ENCODE results near the gene SENP2.
A peak's percentile ranks its signal among the peaks of the same experiment; 100 is the strongest.
"Not testable (repeated sequence)": the region's sequence is repeated elsewhere in the genome, so short reads cannot be mapped to it uniquely, and the experiment has no call there.

Gene SENP2

DNA sequence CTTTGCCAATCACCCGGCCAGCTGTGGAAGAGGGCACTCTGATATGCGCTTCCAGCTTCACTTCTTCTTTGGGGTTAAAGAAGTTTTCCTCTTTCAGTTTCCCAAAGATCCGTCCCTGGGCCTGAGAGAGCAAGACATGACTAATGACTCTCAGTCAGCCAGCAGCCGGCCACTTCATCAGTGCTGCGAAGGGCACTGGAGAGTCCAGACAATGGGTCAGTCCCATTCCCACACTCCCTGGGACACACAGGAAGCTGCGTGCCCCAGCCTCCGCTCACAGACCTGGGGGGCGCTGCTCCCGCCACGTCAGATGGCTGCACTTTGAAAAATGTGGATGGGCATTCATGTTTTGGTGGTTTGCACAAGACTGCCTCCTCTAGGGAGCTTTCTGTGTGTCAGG is 63.3 kb downstream of the SENP2 start:
- DNase-seq = no peak

DNA sequence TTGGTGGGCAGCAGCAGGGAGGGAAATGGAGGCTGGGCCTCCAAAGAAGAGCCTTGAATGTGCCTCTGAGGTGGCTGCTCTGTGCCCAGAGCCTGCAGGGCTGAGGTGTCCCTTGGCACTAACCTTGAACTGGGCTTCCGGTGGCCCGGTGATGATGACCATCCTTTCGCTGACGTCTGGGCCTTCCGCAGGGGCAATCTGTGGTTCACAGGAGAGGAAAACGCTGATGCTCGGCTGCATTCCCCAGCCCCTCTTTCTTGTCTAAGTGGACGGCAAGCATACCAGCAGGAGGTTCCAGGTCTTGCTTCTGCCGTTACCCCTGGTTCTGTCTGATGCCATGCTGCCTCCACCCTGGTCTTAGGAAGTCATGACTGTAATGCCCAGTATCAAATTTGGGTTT is 65.9 kb downstream of the SENP2 start:
- no peak for DNase-seq

DNA sequence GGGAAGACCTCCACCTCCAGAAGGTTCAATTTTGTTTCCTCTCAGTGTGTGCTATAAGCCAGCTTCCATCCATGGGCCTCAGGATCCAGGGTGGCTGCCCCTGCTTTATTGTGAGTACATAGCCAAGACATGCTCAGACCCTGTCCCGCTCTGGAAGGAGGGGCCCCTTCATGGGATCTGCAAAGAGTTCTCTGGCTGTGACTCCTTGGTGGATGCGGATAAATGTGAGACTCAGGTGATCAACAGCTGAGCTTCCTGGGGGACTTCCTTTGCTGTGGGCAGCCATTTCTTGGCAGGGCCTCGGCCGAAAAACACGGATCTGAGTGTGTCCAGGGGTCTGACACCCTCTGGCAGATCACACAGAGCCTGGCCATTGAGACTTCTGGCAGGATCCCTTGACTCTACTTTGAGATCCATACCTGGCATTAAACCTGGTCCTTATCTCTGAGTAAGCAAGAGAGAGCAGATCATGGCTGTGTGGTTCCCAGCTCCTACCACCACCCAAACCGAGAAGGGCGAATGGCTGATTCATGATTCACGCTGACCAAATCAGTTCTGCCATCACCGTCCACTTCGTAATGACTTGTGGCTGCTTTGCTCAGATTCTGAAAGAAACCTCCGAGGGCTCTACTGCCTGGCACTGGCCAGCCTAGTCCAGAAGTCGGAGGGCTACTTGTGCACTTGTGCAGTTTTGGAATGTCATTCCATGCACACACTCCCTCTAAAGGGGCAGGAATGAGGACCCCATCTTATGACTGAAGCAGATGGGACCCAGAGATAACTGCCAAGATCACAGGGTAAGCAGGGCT is 68.1 kb downstream of the SENP2 start:
- no peak for DNase-seq

DNA sequence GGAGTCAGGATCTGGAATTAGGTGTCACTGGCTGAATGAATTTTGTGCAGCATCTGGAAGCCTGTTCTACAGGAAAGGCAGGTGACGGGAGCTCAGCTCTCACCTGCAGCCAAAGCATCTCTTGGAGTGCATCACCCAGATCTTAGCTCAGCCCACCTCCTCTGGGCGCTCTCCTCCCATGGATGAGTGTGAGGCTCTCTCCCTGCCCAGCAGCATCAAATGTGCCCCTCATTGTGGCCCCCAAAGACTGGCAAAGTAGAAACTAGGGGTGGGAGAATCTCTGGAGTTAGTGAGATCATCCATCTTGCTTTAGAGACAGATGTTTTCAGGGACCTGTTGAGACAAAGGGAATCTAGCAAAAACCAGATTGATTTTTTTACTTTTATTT is 68.7 kb downstream of the SENP2 start:
- DNase-seq = no peak

DNA sequence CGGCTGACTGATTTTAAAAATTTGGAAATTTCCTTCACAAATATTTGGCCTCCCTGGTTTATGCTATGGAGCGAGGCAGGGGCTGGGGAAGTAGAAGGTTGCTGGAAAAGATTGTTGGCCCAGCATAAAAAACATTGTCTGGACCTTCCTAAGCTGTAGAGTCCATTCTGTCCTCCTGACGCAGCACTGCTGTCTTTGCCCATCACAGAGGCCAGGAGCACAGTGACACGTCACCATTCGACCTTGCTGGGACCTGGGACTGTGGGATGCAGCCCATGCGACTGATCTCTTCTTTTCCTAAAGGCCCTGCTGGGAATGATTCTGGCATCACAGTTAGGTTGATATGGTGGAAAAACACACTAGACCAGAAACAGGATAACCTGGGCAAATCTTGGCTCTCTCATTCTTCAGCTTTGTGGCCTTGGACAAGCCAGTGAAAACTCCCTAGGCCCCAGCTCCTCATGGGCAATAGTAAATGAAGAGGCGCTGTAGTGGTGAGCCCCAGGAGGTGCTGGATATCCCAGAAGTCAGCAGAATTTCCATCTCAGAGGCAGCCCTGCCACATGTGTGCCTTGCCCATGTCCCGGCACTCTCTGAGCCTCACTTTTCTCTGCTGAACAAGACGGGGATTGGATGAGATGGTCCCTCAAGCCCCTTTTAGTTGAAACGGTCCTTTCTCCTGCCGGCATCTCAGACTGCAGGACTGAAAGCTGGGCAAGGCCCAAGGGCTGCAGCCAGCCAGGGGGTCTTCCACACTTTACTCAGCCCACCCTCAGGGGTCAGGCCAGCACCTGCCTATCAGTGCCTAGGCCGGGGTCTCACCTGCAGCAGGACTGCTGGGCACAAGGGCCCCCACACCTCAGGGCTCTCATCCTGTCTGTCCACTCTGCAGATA is 69.6 kb downstream of the SENP2 start:
- no peak for DNase-seq

DNA sequence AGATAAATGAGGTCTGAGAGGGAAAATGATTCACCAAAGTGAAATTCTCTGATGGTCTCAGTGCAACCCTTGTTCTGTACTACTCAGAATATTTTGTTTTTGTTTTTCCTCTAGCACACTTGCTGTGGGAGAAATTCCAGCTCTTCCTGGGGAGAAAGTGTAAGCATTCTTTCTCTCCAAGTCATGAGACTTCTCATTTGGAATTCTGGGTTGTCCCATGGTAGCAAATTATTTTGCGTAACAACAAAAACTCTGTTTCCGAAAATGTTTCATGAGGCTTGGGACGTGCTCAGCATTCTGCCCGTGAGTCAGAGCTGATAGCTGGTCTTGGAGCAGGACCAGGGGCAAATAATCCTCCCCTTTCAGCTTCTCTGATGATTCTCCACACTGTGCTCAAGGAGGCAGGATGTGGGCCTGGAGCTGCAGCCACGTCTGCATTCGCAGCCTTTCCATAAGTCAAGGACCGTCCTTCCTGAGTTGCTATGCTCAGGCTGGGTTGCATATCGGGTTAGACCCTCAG is 70.3 kb downstream of the SENP2 start:
- DNase-seq = no peak

DNA sequence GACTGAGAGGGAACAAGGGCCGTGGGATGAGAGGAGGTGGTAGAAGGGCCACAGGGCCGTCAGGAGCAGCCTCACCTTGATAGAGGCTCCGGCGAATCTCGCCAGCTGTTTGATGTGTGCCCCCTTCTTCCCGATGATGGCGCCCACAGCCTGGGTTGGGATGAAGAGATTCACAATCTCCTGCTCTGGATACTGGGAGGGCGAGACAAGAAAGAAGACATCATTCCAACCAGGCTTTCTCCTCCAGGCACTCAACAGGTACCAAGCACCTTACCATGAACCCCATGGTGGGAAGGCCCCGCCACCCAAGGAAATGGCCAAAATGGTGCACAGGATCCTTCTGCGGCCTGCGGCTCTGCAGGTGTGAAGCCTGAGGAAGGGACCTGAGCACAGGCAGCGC is 71.1 kb downstream of the SENP2 start:
- DNase-seq = no peak

DNA sequence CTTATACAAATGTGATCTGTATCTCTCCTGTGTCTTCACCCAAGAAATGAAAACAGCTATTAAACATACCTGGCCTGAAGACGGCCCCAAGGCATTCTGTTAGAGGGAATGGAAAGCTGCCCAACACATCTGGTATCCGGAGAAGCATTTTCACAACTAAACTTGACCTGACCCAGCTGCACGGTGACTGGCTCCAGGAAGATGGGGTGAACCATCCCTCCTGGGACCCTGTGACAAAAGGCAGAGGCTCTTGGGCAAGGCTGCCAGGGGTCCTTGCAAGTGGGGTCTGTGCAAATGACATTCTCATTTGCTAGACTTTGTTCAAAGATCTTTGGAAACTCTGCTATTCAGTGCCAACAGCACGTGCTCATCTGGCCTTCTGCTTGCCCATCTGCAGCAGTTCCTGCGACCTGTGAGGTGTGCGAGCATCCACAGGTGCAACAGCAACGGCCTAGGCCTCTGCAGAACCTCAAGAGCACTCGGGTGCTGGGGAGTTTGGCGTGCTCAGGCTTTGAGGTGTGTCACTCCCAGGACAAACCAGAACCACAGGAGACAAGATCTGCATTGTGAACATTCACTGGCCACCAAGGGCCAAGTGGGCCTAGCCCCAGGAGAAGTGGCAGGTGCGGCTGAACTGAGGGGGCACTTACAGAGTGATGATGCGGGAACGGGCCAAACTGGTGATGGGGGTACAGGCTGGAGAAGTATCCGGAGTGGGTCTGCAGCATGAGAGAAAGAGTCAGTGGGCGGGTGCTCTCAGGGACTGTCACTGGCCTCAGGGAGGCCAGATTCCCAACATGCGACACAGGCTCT is 71.8 kb downstream of the SENP2 start:
- no peak for DNase-seq

DNA sequence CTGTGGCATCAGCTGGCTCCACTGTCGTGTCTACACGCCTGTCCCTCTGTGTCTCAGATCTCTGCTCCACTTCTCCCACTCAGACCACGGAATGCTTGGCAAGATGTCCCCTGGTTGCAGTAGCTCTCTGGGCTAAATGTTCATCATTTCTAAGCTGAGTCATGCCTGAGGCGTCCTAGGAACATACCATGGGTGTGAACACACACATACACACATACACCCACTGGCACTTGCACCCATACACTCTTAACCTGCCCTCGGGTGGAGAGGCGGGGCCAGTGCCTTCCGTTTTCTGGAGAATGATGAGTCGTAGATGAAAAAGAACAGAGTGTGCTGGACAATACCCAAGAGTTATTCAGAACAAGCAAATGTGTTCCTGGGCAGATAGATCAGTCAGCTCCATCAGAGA is 72.4 kb downstream of the SENP2 start:
- DNase-seq = peak; percentile 63

DNA sequence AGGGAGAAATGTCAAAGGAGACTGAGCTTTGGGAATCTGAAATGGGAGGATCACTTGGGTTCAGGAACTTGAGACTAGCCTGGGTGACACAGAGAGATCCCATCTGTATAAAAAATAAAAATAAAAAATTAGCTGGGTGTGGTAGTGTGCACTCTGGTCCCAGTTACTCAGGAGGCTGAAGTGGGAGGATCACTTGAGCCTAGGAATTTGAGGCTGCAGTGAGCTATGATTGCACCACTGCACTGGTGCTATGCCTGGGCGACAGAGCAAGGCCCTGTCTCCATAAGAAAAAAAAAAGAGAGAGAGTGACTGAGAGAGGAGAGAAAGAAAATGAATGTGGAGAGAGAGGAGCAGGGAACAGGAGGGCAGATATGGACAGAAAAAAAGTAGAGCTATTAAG is 72.8 kb downstream of the SENP2 start:
- DNase-seq = no peak

DNA sequence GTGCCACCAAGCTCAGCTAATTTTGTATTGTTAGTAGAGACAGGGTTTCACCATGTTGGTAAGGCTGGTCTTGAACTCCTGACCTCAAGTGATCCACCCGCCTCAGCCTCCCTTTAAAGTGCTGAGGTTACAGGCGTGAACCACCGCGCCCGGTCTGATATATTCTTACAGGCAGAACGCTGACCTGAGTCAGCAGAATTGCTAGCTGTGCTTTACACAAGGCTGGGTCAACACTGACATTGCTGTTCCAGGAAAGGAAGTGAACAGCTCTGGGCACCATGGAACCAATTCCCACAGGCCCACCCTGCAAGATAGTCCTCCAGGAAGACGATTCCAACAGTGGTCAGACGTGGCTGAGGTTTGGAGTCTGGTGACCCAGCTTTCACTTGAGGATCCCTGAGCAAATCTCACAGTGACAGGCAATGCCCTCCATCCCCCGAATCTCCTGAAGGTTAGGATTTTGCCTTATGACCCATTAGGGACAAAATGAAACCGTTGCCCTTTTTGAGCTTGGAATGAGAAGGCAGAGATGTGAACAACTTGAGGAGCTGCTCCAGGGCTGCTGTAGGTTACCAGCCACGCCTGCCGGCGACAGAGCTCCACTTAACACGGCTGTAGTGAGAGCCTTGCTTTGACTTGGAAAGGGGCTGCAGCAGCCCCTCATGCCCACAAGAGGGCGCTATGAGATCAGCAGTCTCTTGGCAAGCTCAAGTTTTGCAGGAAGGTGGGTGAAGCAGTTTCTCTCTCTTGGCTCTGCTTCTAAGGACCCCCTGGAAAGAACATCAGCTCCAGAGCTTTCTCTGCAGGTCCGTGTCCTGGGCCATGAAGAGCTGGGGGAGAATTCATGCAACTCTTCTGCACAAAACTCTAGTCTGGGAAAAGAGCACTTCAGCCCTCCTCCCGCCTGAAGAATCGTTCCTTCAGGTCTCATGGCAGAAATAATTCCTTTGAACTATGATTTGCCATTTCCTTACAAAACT is 74.1 kb downstream of the SENP2 start:
- DNase-seq = peak; percentile 91

DNA sequence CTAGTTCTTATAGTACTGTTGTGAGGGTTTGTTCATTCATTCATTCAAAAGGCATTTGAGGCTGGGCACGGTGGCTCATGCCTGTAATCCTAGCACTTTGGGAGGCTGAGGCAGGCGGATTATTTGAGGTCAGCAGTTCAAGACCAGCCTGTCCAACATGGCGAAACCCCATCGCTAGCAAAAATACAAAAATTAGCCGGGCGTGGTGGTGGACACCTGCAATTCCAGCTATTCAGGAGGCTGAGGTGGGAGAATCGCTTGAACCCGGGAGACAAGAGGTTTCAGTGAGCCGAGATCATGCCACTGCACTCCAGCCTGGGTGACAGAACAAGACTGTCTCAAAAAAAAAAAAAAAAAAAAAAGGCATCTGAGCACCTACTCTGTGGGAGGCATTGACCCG is 75.2 kb downstream of the SENP2 start:
- DNase-seq = not testable (repeated sequence)

DNA sequence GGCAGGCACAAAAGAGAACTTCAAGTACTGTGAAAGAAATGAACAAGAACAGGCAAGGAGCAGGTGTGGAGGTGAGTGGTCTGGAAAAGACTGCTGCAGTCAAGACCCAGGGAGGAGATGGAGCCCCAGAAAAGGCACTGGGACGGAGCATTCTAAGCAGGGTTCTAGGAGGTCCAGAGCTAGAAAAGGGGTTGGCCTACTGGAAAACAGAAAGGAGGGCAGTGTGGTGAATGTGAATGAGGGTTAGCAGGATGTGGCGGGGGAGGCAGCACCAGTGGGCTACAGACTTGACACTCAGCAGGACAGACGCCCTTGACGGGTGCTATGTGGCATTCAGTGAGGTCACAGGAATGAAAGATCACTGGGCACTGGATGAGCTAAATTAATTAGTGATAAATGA is 75.7 kb downstream of the SENP2 start:
- DNase-seq = no peak

DNA sequence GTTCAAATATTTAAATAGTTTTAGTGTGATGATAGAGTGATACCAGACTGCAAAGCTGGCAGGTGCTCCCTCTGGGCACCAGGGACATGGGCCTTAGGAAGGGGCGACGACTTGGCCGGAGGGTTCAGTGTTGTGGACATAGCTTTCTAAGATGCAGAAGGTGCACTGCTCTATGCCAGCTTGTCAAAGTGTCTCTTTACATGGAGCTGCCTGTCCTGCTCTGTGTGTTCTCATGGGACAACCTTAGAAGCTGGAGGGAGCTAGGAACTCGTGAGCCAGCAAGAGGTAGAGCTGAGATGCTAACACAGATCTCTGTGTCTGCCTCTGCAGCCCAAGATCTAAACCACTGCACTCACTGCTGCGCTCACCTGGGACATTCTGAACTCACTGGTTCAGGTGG is 77.8 kb downstream of the SENP2 start:
- no peak for DNase-seq

DNA sequence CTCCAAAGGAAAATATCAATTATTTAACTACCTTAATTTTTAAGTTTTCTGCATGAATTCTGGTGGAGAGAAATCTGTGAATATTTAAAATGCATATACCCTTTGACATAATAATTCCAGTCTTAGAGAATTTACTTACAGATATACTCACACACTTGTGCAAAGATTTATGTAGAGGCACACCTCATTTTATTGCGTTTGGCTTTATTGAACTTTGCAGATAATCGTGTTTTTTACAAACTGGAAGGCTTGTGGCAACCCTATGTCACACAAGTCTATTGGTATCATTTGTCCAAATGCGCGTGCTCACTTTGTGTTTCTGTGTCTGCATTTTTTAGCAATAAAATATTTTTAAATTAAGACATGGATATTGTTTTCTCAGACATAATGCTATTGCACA is 81.5 kb downstream of the SENP2 start:
- DNase-seq = no peak

DNA sequence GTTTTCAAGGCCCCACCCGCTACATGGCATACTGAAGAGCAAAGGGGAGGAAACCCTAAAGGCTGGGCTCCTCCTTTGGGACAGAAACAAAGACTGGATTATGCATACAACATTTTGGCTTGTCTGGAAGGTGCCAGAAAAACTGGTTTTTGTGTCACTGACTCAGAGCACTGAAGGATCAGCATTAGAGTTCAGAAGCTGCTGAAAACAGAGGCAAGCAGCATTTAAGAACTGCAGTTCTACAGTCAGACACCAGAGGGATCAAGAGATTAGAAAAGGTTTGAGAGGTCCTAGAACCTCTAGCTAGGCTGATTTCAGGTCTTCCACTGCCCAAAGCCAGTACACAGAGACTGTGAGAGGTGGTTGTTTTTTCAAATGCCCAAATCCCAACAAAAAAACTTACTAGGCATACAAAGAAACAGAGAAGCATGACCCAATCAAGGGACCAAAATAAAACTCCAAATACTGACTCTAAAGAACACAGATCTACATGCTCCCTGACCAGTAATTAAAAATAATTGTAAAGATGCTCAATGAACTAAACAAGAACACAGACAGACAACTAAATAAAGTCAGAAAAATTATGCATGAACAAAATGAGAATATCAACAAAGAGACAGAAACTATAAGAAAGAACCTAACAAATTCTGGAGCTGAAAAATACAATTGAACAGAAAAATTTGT is 91.2 kb downstream of the SENP2 start:
- DNase-seq = peak; percentile 89

DNA sequence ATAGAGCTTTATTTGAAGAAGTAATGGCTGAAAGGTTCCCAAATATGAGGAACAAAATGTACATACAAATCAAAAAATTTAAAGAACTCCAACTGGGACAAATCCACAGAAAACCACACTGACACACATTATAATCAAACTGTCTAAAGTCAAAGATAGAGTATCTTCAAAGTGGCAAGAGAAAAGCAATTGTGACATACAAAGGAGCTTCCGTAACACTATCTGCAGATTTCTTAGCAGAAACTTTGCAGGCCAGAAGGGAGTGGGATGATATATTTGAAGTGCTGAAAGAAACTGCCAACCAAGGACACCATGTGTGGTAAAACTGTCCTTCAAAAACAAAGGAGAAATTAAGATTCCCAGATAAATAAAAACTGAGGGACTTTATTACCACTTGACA is 91.9 kb downstream of the SENP2 start:
- DNase-seq = no peak

DNA sequence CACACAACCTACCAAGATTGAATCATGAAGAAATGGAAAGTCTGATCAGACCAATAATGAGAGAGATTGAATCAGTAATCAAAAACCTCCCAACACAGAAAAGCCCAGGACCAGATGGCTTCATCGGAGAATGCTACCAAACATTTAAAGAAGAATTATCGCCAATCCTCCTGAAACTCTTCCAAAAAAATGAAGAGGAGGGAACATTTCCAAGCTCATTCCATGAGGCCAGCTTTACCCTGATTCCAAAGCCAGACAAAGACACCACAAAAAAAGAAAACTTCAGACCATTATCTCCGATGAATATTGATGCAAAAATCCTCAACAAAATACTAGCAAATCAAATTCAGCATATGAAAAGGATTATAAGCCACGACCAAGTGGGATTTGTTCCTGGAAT is 94.1 kb downstream of the SENP2 start:
- DNase-seq = no peak
